ENCODE measurements around the gene CENPO. TPM values are rescaled to one million over a fixed set of nuclear protein-coding genes. Genes with fewer than 3 reads are reported as not detected.

The CENPO gene
- total and polyA plus RNA-seq, 2 donors (not counting 3 experiments of a cell fraction or from before 2014, with no cell fraction given) = 26.8 to 45.3 TPM

DNA sequence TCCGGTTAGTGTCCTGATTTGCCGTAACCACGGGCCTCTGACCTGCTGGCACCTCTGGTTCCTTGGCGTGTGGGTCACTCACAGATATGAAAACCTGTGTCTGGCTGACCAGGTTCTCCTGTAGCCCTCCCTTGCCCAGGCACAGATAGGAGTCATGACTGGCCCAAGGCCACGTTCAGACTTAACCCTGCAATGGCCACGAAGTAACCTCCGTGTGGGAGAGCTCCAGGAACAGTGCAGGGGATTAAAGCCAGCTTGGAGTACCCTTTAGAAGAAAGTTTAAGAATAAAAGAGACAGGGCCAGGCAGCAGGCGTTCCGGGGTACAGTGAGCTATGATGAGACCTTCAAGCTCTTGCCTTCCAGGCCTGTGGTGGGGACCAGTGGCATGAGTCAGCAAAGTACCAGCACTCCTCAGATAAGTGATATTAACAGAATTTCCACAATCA lies 25.5 kb downstream of the CENPO start:
- dilution Hi-C loops (cut with MboI; ENCODE audit: extremely low pct_ligation_motif_present, low sequenced_read_pairs) = no loop called here
- peak overlapping the region; percentile 32 for H3K27ac ChIP-seq (ENCODE audit: insufficient read depth, low read depth, low read length)
- H3K9me1 ChIP-seq (replicated peaks; ENCODE audit: control insufficient read depth, extremely low read depth, insufficient read depth, low read length) = no peaks in the 10 kb centered on the region
- H2AFZ ChIP-seq (ENCODE audit: low read depth, low read length) = no peak overlapping the region
- H3K27me3 ChIP-seq (ENCODE audit: control insufficient read depth in 2 of 2, insufficient read depth in 2 of 2, low read length in 2 of 2) = no peaks in the 10 kb centered on the region
- DNase-seq (ENCODE audit: low read depth, low spot score) (no peak), FAIRE-seq (no peak)
- TF ChIP-seq FOS (IDR thresholded peaks at IDR 0.05; ENCODE audit: borderline replicate concordance, insufficient read depth, low read length) (no peak), GATA2 (IDR thresholded peaks at IDR 0.05; ENCODE audit: insufficient read depth, insufficient read length, low read depth, low read length) (no peak), JUN (IDR thresholded peaks at IDR 0.05; ENCODE audit: borderline replicate concordance, insufficient read depth, insufficient read length, low read depth) (no peak), MYC (IDR thresholded peaks at IDR 0.05; ENCODE audit: low read depth, low read length) (no peak), EZH2 (IDR thresholded peaks at IDR 0.05; ENCODE audit: borderline replicate concordance, low read depth, low read length, severe bottlenecking) (no peak), POLR2A (IDR thresholded peaks at IDR 0.05; ENCODE audit: low read depth, low read length) (no peak), POLR2AphosphoS5 (IDR thresholded peaks at IDR 0.05; ENCODE audit: insufficient read depth, low read depth, low read length) (no peak)
- TF ChIP-seq, protein P1, sequence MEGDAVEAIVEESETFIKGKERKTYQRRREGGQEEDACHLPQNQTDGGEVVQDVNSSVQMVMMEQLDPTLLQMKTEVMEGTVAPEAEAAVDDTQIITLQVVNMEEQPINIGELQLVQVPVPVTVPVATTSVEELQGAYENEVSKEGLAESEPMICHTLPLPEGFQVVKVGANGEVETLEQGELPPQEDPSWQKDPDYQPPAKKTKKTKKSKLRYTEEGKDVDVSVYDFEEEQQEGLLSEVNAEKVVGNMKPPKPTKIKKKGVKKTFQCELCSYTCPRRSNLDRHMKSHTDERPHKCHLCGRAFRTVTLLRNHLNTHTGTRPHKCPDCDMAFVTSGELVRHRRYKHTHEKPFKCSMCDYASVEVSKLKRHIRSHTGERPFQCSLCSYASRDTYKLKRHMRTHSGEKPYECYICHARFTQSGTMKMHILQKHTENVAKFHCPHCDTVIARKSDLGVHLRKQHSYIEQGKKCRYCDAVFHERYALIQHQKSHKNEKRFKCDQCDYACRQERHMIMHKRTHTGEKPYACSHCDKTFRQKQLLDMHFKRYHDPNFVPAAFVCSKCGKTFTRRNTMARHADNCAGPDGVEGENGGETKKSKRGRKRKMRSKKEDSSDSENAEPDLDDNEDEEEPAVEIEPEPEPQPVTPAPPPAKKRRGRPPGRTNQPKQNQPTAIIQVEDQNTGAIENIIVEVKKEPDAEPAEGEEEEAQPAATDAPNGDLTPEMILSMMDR (IDR thresholded peaks at IDR 0.05; ENCODE audit: extremely low read depth in 1 of 2, insufficient read depth in 1 of 2, low read depth in 1 of 2, low read length in 2 of 2) = no peak
- TF ChIP-seq, protein P2, sequence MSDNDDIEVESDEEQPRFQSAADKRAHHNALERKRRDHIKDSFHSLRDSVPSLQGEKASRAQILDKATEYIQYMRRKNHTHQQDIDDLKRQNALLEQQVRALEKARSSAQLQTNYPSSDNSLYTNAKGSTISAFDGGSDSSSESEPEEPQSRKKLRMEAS (IDR thresholded peaks at IDR 0.05; ENCODE audit: insufficient read depth, insufficient read length) = no peak
- no peaks in the 10 kb centered on the region for H4K20me1 ChIP-seq (replicated peaks; ENCODE audit: control insufficient read depth, extremely low read depth, insufficient read depth, low read length)
- no peak overlapping the region for H3K4me2 ChIP-seq (ENCODE audit: insufficient read depth, low read length)
- ChIA-PET CTCF (interaction anchor here (0.7 to 2.6 kb wide), 4 partner anchors 8 to 396 kb away, joined by 3 to 18 read pairs (median 7); partner anchors contain the start of genes CENPO and PTRHD1), POLR2A (interaction anchor here (1.0 kb wide), 1 partner anchor 9 kb away, joined by 3 read pairs; no protein-coding TSS in a partner anchor)
- H3K4me1 ChIP-seq (ENCODE audit: control insufficient read depth, extremely low read depth, insufficient read depth, low read length) = peaks cover 19% of the 10 kb centered on the region
- intact Hi-C loops (cut with micrococcal nuclease) = no loop called here
- H3K9me3 ChIP-seq (replicated peaks; ENCODE audit: control insufficient read depth, insufficient read depth, low read length) = no peaks in the 10 kb centered on the region
- peaks cover 16 to 23% of the 10 kb centered on the region in 2 experiments for H3K36me3 ChIP-seq (ENCODE audit: control insufficient read depth in 2 of 2, extremely low read depth in 1 of 2, insufficient read depth in 2 of 2, low read length in 2 of 2)
- peaks cover 11% of the 10 kb centered on the region for H3K79me2 ChIP-seq (ENCODE audit: control insufficient read depth, insufficient read depth, low read length)
- H3K9ac ChIP-seq (replicated peaks; ENCODE audit: extremely low read depth, insufficient read depth, low read length) = no peak overlapping the region
- H3K4me3 ChIP-seq (replicated peaks in 1 of 3; ENCODE audit: insufficient read depth in 1 of 3, low read depth in 1 of 3, low read length in 3 of 3) = no peak overlapping the region
- no TSS peak for BruUV-seq (replicated peaks)

Data from endothelial cell of umbilical vein (primary cell).